Nephron progenitor cell (in vitro differentiated cells): ENCODE measurements around the gene TEKT3.

Source experiments
- DNase-seq: peaks from one replicate; pipeline ENCODE4 v3.0.0; 2021
- H3K27ac Mint-ChIP-seq: 2 replicates; pipeline ENCODE4 v1.8.0; 2021; ENCODE audit warnings: mild to moderate bottlenecking, moderate library complexity, mixed read lengths
- H3K27me3 Mint-ChIP-seq: 2 replicates; pipeline ENCODE4 v1.8.0; 2021; ENCODE audit warnings: mild to moderate bottlenecking, low read depth, mixed read lengths; ENCODE audit not compliant: poor library complexity
- H3K36me3 Mint-ChIP-seq: 2 replicates; pipeline ENCODE4 v1.8.0; 2021; ENCODE audit warnings: low read depth, mixed read lengths
- H3K4me1 Mint-ChIP-seq: 2 replicates; pipeline ENCODE4 v1.8.0; 2021; ENCODE audit warnings: mixed read lengths
- H3K4me3 Mint-ChIP-seq: 2 replicates; pipeline ENCODE4 v1.8.0; 2021; ENCODE audit warnings: mild to moderate bottlenecking, moderate library complexity, mixed read lengths
- H3K9me3 Mint-ChIP-seq: 2 replicates; pipeline ENCODE4 v1.8.0; 2021; ENCODE audit warnings: mild to moderate bottlenecking, moderate library complexity, mixed read lengths
- CTCF ChIP-seq: fragments of 200-600 bp; sonication (generic); IDR thresholded peaks from 2 replicates; pipeline ENCODE4 v1.5.0; 2021; ENCODE audit warnings: antibody characterized with exemption

The TEKT3 gene

GRCh38 chr17:15303851-15304250, 37.5 kb downstream of the TEKT3 start:
- Mint-ChIP-seq H3K36me3 (no peaks in the 10 kb centered on the region), H3K9me3 (no peaks in the 10 kb centered on the region), H3K27me3 (peaks cover 4% of the 10 kb centered on the region), H3K4me3 (no peak overlapping the region), H3K27ac (no peak overlapping the region), H3K4me1 (no peaks in the 10 kb centered on the region)
- TF ChIP-seq CTCF = no peak
- DNase-seq = no peak

DNA sequence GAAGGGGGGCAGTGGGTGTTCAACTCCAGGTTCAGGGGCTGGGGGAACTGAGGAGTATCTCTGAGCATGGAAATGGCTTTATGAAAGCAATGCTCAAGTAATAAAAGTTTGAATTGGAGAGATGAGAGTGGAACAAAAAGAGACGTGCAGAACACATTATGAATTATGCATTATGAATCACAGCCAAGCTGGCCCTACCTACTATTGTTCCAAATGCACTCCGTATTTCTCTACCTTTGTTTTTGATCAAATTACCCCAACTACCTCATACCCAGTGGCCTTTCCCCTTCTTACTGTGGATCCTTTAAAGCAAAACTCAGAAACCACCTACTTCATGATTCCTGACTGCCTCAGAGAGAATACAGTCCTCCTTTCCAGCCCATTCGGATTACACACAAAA, 38.1 kb downstream of the TEKT3 start:
- no peak for DNase-seq
- H3K27ac Mint-ChIP-seq = no peak overlapping the region
- H3K27me3 Mint-ChIP-seq = peaks cover 4% of the 10 kb centered on the region
- no peak for TF ChIP-seq CTCF
- H3K9me3 Mint-ChIP-seq = no peaks in the 10 kb centered on the region
- H3K4me1 Mint-ChIP-seq = no peaks in the 10 kb centered on the region
- no peaks in the 10 kb centered on the region for H3K36me3 Mint-ChIP-seq
- no peak overlapping the region for H3K4me3 Mint-ChIP-seq

DNA sequence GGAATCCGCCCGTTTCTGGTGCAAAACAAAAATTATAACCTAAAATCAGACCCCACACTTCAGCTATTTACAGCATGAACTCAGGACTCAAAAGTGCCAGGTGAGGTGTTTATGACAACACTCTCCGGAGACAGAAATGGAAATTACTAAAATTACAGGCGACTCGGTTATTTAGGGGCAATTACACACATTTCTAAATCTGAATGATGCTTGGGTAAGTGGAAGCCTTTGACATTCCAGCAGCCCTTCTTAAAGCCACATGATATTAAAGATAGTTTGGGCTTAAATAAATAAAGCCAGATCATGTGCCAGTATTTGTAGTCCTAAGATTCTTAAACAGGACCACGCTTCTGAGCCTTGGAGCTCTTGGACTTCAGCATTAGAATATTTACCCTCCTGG, 39.6 kb downstream of the TEKT3 start:
- Mint-ChIP-seq H3K9me3 (no peaks in the 10 kb centered on the region), H3K27ac (no peak overlapping the region), H3K4me1 (no peaks in the 10 kb centered on the region), H3K36me3 (no peaks in the 10 kb centered on the region), H3K4me3 (no peak overlapping the region), H3K27me3 (peaks cover under 1% of the 10 kb centered on the region)
- DNase-seq = no peak
- no peak for TF ChIP-seq CTCF

DNA sequence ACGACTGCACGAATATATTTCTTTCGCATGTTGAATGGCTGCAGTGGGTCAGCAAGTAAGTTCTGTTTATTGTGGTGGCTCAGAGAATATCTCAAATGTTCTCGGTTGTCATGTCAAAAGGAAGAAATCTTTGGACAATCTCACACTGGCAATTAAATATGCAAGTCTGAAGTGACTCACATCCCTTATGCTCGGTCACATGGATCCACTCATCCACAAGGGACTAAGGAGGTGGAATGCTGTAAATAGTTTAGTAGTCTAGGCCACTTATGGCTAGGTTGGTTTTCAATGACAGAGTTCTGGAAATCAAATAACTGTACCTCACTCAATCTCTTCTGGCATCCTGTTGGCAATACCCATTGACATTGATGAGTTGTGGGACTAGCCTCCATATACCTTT, 43.2 kb downstream of the TEKT3 start:
- no peak for DNase-seq
- no peak for TF ChIP-seq CTCF
- Mint-ChIP-seq H3K36me3 (no peaks in the 10 kb centered on the region), H3K9me3 (peaks cover 3% of the 10 kb centered on the region), H3K27ac (no peak overlapping the region), H3K4me1 (no peaks in the 10 kb centered on the region), H3K4me3 (no peak overlapping the region), H3K27me3 (peaks cover 3% of the 10 kb centered on the region)

DNA sequence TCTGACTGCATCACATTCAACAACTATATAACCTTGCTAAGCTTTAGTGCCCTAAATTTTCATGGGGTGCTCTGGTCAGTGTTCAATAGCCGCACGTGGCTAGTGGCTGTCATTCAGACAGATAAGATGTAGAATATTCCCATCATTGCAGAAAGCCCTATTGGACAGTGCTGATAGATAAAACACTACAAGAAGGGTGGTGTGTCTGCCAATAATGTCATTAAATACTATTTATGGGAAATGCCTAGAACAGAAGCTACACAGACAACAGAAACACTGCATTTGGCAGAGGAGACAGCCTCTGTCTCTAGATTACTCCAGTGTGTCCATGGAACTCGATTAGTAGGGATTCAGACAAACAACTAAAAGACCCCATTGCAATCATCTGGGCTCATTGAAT, 47.8 kb downstream of the TEKT3 start:
- Mint-ChIP-seq H3K4me1 (peaks cover 12% of the 10 kb centered on the region), H3K4me3 (no peak overlapping the region), H3K27me3 (peaks cover 4% of the 10 kb centered on the region), H3K36me3 (no peaks in the 10 kb centered on the region), H3K27ac (no peak overlapping the region), H3K9me3 (peaks cover 5% of the 10 kb centered on the region)
- DNase-seq = no peak
- TF ChIP-seq CTCF = no peak

GRCh38 chr17:15291674-15292361, 49.6 kb downstream of the TEKT3 start:
- DNase-seq = no peak
- peaks cover 9% of the 10 kb centered on the region for H3K27me3 Mint-ChIP-seq
- H3K4me3 Mint-ChIP-seq = no peak overlapping the region
- H3K4me1 Mint-ChIP-seq = peaks cover 12% of the 10 kb centered on the region
- H3K9me3 Mint-ChIP-seq = peaks cover 8% of the 10 kb centered on the region
- H3K36me3 Mint-ChIP-seq = no peaks in the 10 kb centered on the region
- H3K27ac Mint-ChIP-seq = no peak overlapping the region
- no peak for TF ChIP-seq CTCF
